GM18867 (cell line): Measurements from ENCODE around the gene MORN1.

Source experiments
- ATAC-seq: cut with Tn5 transposase; IDR thresholded peaks from one replicate; pipeline ENCODE4 v1.9.1; 2021; ENCODE audit warnings: mild to moderate bottlenecking, moderate library complexity; ENCODE audit not compliant: unreplicated experiment

MORN1 gene

GRCh38 chr1:2324553-2325366, 66.6 kb downstream of the MORN1 start:
- ATAC-seq = no peak

GRCh38 chr1:2323451-2323974, 67.8 kb downstream of the MORN1 start:
- ATAC-seq = no peak

GRCh38 chr1:2322581-2323211, 68.7 kb downstream of the MORN1 start:
- no peak for ATAC-seq

GRCh38 chr1:2322065-2322571, 69.2 kb downstream of the MORN1 start:
- no peak for ATAC-seq

- no peak for ATAC-seq
Observed at GRCh38 chr1:2320760-2321667, 70.3 kb downstream of the MORN1 start.

GRCh38 chr1:2320006-2320405, 71.3 kb downstream of the MORN1 start:
- ATAC-seq = no peak

GRCh38 chr1:2319291-2319690, 72.1 kb downstream of the MORN1 start:
- ATAC-seq = no peak

GRCh38 chr1:2318314-2319278, 72.8 kb downstream of the MORN1 start:
- ATAC-seq = no peak

GRCh38 chr1:2317230-2318065, 73.9 kb downstream of the MORN1 start:
- no peak for ATAC-seq

GRCh38 chr1:2316451-2316961, 74.8 kb downstream of the MORN1 start:
- ATAC-seq = no peak

GRCh38 chr1:2315674-2316450, 75.5 kb downstream of the MORN1 start:
- ATAC-seq = no peak

- ATAC-seq = no peak
Observed at GRCh38 chr1:2314803-2315673, 76.3 kb downstream of the MORN1 start.

GRCh38 chr1:2314273-2314802, 77.0 kb downstream of the MORN1 start:
- ATAC-seq = no peak

GRCh38 chr1:2313651-2314261, 77.6 kb downstream of the MORN1 start:
- no peak for ATAC-seq

- no peak for ATAC-seq
Observed at GRCh38 chr1:2312515-2313301, 78.6 kb downstream of the MORN1 start.

- no peak for ATAC-seq
Observed at GRCh38 chr1:2312160-2312514, 79.2 kb downstream of the MORN1 start.
